NCI-H524 treated with DMSO at 0.1 percent for 48 hours (cell line): ENCODE results near the gene LMO2.

Experiments used
- DNase-seq: peaks from one replicate; lab custom pipeline; 2025; lab: John Stamatoyannopoulos, UW

LMO2 gene

GRCh38 chr11:33913991-33914390 is 22.1 kb upstream of the LMO2 start:
- no peak for DNase-seq

- peak; percentile 30 for DNase-seq
These were observed 20.8 kb upstream of the LMO2 start for GRCh38 chr11:33912405-33913361.

GRCh38 chr11:33910958-33911339 is 19.1 kb upstream of the LMO2 start:
- no peak for DNase-seq

GRCh38 chr11:33910296-33910957 is 18.6 kb upstream of the LMO2 start:
- no peak for DNase-seq

- no peak for DNase-seq
These were observed 17.7 kb upstream of the LMO2 start for GRCh38 chr11:33909552-33909951.

- no peak for DNase-seq
These were observed 17.3 kb upstream of the LMO2 start for GRCh38 chr11:33909150-33909549.

- DNase-seq: peak; percentile 60
These were observed 15.5 kb upstream of the LMO2 start for GRCh38 chr11:33907421-33907820.

GRCh38 chr11:33906484-33907186 is 14.8 kb upstream of the LMO2 start:
- no peak for DNase-seq

- no peak for DNase-seq
These were observed 12.2 kb upstream of the LMO2 start for GRCh38 chr11:33904102-33904501.

- no peak for DNase-seq
These were observed 8.4 kb upstream of the LMO2 start for GRCh38 chr11:33900159-33900840.

GRCh38 chr11:33899400-33900037 is 7.6 kb upstream of the LMO2 start:
- peak; percentile 78 for DNase-seq

GRCh38 chr11:33898957-33899356 is 7.1 kb upstream of the LMO2 start:
- DNase-seq: no peak

- no peak for DNase-seq
These were observed 6.0 kb upstream of the LMO2 start for GRCh38 chr11:33897761-33898375.

GRCh38 chr11:33896911-33897310 is 5.0 kb upstream of the LMO2 start:
- DNase-seq: no peak

- DNase-seq: peak; percentile 95
These were observed 3.9 kb upstream of the LMO2 start for GRCh38 chr11:33895752-33896137.

- DNase-seq: no peak
These were observed 2.5 kb upstream of the LMO2 start for GRCh38 chr11:33894398-33894746.

GRCh38 chr11:33893711-33894397 is 2.0 kb upstream of the LMO2 start:
- DNase-seq: no peak

- DNase-seq: no peak
These were observed 1.2 kb upstream of the LMO2 start for GRCh38 chr11:33892906-33893594.

GRCh38 chr11:33889821-33890378 is 2.0 kb downstream of the LMO2 start:
- no peak for DNase-seq

- DNase-seq: no peak
These were observed 2.6 kb downstream of the LMO2 start for GRCh38 chr11:33889296-33889695.
